Transverse colon (tissue), 4 donors: Measurements from ENCODE around the gene PRCD. TPM values are rescaled to one million over a fixed set of nuclear protein-coding genes. Genes with fewer than 3 reads are reported as not detected.

Source experiments
- DNase-seq: peaks from one replicate; pipeline ENCODE4 v3.0.0-alpha.2; 2019
- H3K27ac ChIP-seq, 4 donors: fragments of 200-600 bp; sonication (generic); 2 replicates each; pipeline ENCODE4 v1.5.1; 2016 to 2018; ENCODE audit warnings: inconsistent platforms in 4 of 4
- H3K27me3 ChIP-seq: fragments of 200-600 bp; sonication (generic); 2 replicates; pipeline ENCODE4 v1.5.1; 2017; ENCODE audit warnings: inconsistent platforms
- H3K36me3 ChIP-seq, 4 donors: fragments of 200-600 bp; sonication (generic); 2 replicates each; pipeline ENCODE4 v1.5.1; 2017 to 2019; ENCODE audit warnings: inconsistent platforms in 4 of 4
- H3K4me1 ChIP-seq, 4 donors: fragments of 200-600 bp; sonication (generic); 2 replicates each; pipeline ENCODE4 v1.5.1; 2017 to 2020; ENCODE audit warnings: inconsistent platforms in 4 of 4
- H3K4me3 ChIP-seq, 4 donors: fragments of 200-600 bp; sonication (generic); 1 replicate in 1 of 4; 2 replicates in 3 of 4; pipeline versions ENCODE4 v1.5.1 to v1.6.1; 2017 to 2019; ENCODE audit warnings: inconsistent platforms in 4 of 4
- H3K9me3 ChIP-seq, 2 donors: fragments of 200-600 bp; sonication (generic); 2 replicates each; pipeline ENCODE4 v1.5.1; 2017 to 2019; ENCODE audit warnings: inconsistent platforms in 2 of 2
- EP300 ChIP-seq: sonication (generic); formaldehyde crosslinking; IDR thresholded peaks from one replicate; pipeline ENCODE4 v1.6.1; 2017; ENCODE audit warnings: antibody characterized with exemption, low read depth
- POLR2A ChIP-seq: fragments of 450-650 bp; IDR thresholded peaks from one replicate; pipeline ENCODE4 v1.6.1; 2016; ENCODE audit warnings: antibody characterized with exemption, mild to moderate bottlenecking, moderate library complexity
- POLR2AphosphoS5 ChIP-seq, 3 donors: sonication (generic); formaldehyde crosslinking; IDR thresholded peaks; one replicate each; pipeline ENCODE4 v1.6.1; 2016; ENCODE audit warnings: antibody characterized with exemption in 3 of 3
- WGBS, 2 donors: methylation state at CpG; one replicate each; pipeline ENCODE4 v1.1.5; 2018; ENCODE audit warnings: low coverage in 1 of 2; 5-methylcytosine and 5-hydroxymethylcytosine counted together
- in situ Hi-C, 4 donors: fragments of 200-750 bp; cut with MboI; loops; one replicate each; pipeline versions ENCODE4 v1.15.0 to v1.15.1; 2017; ENCODE audit warnings: low sequenced_read_pairs in 3 of 4, low pct_ligation_motif_present in 1 of 4, low pct_unique_long_range_greater_than_20kb in 1 of 4
- intact Hi-C: fragments of 100-400 bp; cut with DNase I; formaldehyde crosslinking; loops from one replicate; pipeline ENCODE4 v1.15.1; 2023; ENCODE audit warnings: low total_unique reads
- total RNA-seq, 4 donors: library from RNA; depleted of rRNA; stranded (reverse); fragments of >200 nt; gene quantifications; one replicate each; pipeline ENCODE4 v1.1.0, GENCODE V29; 2016
- TF ChIP-seq, protein P1 (sequence below), 5 experiments: fragments of 200-600 bp in 3 of 5; fragments of 450-650 bp in 2 of 5; sonication (generic) in 3 of 5; IDR thresholded peaks; 1 replicate in 2 of 5; 2 replicates in 3 of 5; pipeline ENCODE4 v1.5.1; 2016 to 2017; ENCODE audit warnings: antibody characterized with exemption in 5 of 5, inconsistent platforms in 3 of 5, mild to moderate bottlenecking in 2 of 5, moderate library complexity in 1 of 5

Gene PRCD
- total RNA-seq, 4 donors from 2014 or later = 0.64 to 6.8 TPM; not detected in 2

- H3K36me3 ChIP-seq = no peaks in the 10 kb centered on the region
- H3K9me3 ChIP-seq = no peaks in the 10 kb centered on the region
- no peak for DNase-seq
- in situ Hi-C loops = no loop called here
- no peaks in the 10 kb centered on the region for H3K27me3 ChIP-seq
- peaks cover 0 to 2% (median 0%) of the 10 kb centered on the region in 4 donors for H3K4me1 ChIP-seq
- TF ChIP-seq POLR2AphosphoS5 (IDR thresholded peaks at IDR 0.05) (no peak), EP300 (no peak), POLR2A (no peak)
- TF ChIP-seq, protein P1, sequence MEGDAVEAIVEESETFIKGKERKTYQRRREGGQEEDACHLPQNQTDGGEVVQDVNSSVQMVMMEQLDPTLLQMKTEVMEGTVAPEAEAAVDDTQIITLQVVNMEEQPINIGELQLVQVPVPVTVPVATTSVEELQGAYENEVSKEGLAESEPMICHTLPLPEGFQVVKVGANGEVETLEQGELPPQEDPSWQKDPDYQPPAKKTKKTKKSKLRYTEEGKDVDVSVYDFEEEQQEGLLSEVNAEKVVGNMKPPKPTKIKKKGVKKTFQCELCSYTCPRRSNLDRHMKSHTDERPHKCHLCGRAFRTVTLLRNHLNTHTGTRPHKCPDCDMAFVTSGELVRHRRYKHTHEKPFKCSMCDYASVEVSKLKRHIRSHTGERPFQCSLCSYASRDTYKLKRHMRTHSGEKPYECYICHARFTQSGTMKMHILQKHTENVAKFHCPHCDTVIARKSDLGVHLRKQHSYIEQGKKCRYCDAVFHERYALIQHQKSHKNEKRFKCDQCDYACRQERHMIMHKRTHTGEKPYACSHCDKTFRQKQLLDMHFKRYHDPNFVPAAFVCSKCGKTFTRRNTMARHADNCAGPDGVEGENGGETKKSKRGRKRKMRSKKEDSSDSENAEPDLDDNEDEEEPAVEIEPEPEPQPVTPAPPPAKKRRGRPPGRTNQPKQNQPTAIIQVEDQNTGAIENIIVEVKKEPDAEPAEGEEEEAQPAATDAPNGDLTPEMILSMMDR (IDR thresholded peaks at IDR 0.05) = no peak
- no peak overlapping the region for H3K27ac ChIP-seq
- H3K4me3 ChIP-seq = no peak overlapping the region
- intact Hi-C loops = no loop called here
- 90% methylated on average over 17 of the region's 17 CpGs; no CpG with 5 or more reads in 1 of the 2 donors for WGBS, 2 donors
These were observed 32.5 kb downstream of the PRCD start for GRCh38 chr17:76572201-76572910.

DNA sequence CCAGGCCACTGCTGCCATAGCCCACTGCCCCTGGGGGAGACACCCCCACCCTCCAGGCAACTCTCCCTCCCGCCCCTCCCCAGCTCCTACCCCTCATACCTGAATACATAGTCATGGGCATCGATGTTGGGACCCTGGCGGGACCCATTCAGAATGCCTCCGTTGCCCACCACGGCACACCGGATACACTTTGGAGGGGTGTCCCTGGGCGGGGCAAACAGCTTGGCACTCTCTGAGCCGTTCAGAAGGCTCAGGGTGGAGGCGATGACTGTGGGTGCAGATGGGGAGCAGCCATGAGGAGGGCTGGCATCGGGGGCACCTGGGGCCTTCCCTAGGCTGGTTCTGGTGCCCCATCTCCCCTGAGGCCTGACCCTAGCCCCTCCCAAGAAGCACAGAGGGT is 33.3 kb downstream of the PRCD start:
- Histone ChIP-seq H3K36me3 (no peaks in the 10 kb centered on the region), H3K27ac (no peak overlapping the region), H3K4me1 (peaks cover 0 to 2% (median 0%) of the 10 kb centered on the region in 4 donors), H3K9me3 (no peaks in the 10 kb centered on the region), H3K27me3 (no peaks in the 10 kb centered on the region), H3K4me3 (no peak overlapping the region)
- intact Hi-C loops = no loop called here
- TF ChIP-seq POLR2AphosphoS5 (IDR thresholded peaks at IDR 0.05) (no peak), POLR2A (no peak), EP300 (no peak)
- TF ChIP-seq, protein P1 (IDR thresholded peaks at IDR 0.05) = no peak
- 92% methylated on average over 6 of the region's 10 CpGs; no CpG with 5 or more reads in 1 of the 2 donors for WGBS, 2 donors
- no peak for DNase-seq
- in situ Hi-C loops = no loop called here

GRCh38 chr17:76574166-76574565 is 34.3 kb downstream of the PRCD start:
- no peak for DNase-seq
- Histone ChIP-seq H3K4me3 (no peak overlapping the region), H3K27ac (peak overlapping the region in 1 of 4 donors; percentile 43), H3K4me1 (no peaks in the 10 kb centered on the region), H3K27me3 (no peaks in the 10 kb centered on the region), H3K9me3 (no peaks in the 10 kb centered on the region), H3K36me3 (no peaks in the 10 kb centered on the region)
- 93% methylated on average over 11 of the region's 11 CpGs; no CpG with 5 or more reads in 1 of the 2 donors for WGBS, 2 donors
- intact Hi-C loops (no loop called here), in situ Hi-C loops (no loop called here)
- TF ChIP-seq POLR2A = no peak

DNA sequence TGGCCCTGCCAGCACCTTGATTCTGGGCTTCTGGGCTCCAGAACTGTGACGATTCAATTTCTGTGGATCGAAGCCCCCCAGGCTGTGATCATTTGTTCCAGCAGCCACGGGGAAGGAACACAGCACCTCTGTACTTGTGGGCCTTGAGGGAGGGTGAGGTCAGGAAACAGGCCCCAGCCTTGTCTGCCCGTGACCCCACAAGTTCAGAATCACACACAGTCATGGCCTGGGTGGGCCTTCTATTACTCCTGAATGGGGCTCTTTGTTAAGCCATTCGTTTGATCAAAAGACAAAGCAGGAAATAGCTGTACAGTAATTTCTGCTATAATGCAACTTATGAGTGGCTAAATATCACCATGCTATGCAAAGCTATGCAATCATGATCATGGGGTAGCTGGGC is 35.7 kb downstream of the PRCD start:
- in situ Hi-C loops (no loop called here), intact Hi-C loops (no loop called here)
- no peak overlapping the region for H3K4me3 ChIP-seq
- TF ChIP-seq, protein P1 (IDR thresholded peaks at IDR 0.05) = no peak
- TF ChIP-seq POLR2A (no peak), EP300 (no peak), POLR2AphosphoS5 (IDR thresholded peaks at IDR 0.05) (no peak)
- no peaks in the 10 kb centered on the region for H3K4me1 ChIP-seq
- no peaks in the 10 kb centered on the region for H3K27me3 ChIP-seq
- WGBS, 2 donors = 74% methylated on average over 5 of the region's 5 CpGs; no CpG with 5 or more reads in 1 of the 2 donors
- no peaks in the 10 kb centered on the region for H3K9me3 ChIP-seq
- H3K36me3 ChIP-seq = no peaks in the 10 kb centered on the region
- DNase-seq = no peak
- H3K27ac ChIP-seq = peak overlapping the region in 1 of 4 donors; percentile 43

DNA sequence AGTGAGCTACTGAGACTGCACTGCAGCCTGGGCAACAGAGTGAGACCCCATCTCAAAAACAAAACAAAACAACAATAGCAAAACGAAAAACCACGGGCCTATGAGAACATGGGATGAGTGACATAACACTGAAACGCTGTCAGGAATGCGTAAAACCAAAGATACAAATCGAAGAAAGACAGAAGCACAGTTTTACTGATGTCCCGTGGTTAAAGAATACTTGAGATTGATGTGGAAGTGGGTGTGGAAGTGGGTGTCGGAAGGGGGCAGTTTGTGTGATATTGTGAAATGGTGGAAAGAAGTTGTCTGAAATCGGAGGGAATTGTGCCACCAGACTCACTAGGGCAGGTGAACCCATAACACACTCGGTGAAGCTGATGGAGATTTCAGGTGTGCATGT is 36.3 kb downstream of the PRCD start:
- no peaks in the 10 kb centered on the region for H3K27me3 ChIP-seq
- WGBS, 2 donors = 87 to 93% methylated on average over 9 of the region's 9 CpGs
- H3K4me3 ChIP-seq = no peak overlapping the region
- TF ChIP-seq, protein P1 (IDR thresholded peaks at IDR 0.05) = no peak
- TF ChIP-seq POLR2AphosphoS5 (IDR thresholded peaks at IDR 0.05) (no peak), POLR2A (no peak), EP300 (no peak)
- intact Hi-C loops = no loop called here
- H3K4me1 ChIP-seq = no peaks in the 10 kb centered on the region
- DNase-seq = no peak
- H3K27ac ChIP-seq = no peak overlapping the region
- H3K9me3 ChIP-seq = no peaks in the 10 kb centered on the region
- in situ Hi-C loops = no loop called here
- no peaks in the 10 kb centered on the region for H3K36me3 ChIP-seq
